Coronary artery (tissue), 2 donors: ENCODE results near the gene CFAP53.
"Not testable (repeated sequence)": the region's sequence is repeated elsewhere in the genome, so short reads cannot be mapped to it uniquely, and the experiment has no call there.

Experiments used
- DNase-seq: peaks from one replicate; pipeline ENCODE4 v3.0.0-alpha.2; 2017; ENCODE audit warnings: low spot score
- H3K27ac ChIP-seq, 2 donors: fragments of 200-600 bp; sonication (generic); one replicate each; pipeline ENCODE4 v1.5.1; 2016 to 2019
- H3K4me3 ChIP-seq: fragments of 200-600 bp; sonication (generic); 2 replicates; pipeline ENCODE4 v1.5.1; 2016; ENCODE audit warnings: mild to moderate bottlenecking, moderate library complexity
- TF ChIP-seq, protein P1 (sequence below): fragments of 200-600 bp; sonication (generic); IDR thresholded peaks from one replicate; pipeline ENCODE4 v1.5.1; 2019; ENCODE audit warnings: antibody characterized with exemption

The CFAP53 gene

DNA sequence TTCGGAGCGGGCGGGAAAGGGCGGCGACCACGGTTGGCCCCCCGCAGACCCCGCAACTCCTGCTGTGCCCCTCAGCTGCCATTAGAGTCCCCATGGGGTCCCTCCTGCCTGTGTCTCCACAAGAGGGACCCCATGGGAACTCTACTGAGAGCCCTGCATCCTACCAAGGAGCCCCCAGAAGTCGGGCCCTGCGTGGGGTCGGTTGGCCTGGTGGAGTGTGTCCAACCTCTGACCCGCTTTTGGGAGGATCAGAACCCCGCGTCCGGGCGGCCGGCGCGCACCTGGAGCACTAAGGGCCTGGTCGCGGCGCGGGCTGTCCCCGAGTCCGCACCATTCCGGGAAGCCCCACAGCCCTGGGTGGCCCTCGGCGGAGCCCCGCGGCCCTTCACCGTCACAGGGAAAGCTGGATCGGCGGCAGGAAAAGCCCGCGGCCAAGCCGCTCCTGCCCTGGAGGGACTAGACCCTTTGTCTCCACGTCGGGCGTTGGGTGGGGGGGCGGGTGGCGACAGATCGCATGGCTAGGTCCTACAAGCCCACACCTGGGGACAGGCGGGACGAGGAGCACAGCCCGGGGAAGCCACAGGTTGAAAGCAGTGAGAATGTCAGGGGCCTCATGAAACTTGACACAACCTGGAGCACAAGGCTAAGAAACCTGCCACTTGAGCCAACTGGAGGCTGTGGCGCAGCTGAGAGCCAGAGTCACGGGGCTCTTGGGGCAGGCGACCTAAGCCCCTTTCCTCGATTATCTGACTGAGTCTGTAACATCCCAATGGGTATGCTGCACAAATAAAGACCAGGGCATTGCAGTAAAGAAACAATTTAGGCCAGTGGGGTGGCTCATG is 32.4 kb upstream of the CFAP53 start:
- H3K27ac ChIP-seq: no peak overlapping the region
- DNase-seq: no peak

DNA sequence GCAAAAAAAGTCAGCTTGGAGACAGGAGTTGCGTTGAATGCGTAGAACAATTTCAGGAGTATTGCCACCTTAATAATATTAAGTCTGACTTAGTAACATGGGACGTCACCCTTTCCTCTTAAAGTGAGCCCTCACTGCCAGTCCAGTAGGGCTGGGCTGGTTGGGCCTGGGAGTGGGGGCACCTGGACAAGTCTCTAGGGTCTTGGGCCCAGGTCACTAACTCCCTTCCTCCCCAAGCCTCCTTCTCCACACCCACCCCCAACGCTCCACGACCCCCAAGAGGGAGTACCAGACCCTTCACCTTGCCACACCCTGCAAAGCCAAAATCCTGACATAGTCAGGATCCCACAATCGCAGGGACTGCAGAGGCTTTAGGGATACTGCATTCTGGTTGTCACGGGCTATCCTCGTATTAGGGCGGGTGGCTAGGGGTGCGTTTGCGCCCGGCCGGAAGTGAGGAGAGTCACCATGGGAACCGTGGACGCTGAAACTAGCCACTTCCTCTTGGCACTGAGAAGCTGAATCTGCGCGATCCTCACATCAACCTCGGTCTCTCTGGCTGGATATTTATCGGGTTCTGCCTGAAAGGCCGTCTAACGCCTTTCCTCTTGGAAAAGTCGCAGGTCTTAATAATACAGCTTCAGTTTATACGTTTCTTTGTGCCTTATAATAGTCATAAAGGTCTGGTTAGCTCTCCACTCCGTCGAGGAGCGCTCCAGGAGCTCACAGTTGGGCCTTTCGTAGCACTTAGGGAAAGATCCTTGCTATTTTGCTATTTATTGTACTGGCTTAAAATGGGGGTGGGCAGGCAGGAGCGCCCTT is 31.5 kb upstream of the CFAP53 start:
- peak overlapping the region in 1 of 2 donors; percentile 22 for H3K27ac ChIP-seq

More for the DNA sequence above, 32.4 kb upstream of the CFAP53 start:
- TF ChIP-seq, protein P1, sequence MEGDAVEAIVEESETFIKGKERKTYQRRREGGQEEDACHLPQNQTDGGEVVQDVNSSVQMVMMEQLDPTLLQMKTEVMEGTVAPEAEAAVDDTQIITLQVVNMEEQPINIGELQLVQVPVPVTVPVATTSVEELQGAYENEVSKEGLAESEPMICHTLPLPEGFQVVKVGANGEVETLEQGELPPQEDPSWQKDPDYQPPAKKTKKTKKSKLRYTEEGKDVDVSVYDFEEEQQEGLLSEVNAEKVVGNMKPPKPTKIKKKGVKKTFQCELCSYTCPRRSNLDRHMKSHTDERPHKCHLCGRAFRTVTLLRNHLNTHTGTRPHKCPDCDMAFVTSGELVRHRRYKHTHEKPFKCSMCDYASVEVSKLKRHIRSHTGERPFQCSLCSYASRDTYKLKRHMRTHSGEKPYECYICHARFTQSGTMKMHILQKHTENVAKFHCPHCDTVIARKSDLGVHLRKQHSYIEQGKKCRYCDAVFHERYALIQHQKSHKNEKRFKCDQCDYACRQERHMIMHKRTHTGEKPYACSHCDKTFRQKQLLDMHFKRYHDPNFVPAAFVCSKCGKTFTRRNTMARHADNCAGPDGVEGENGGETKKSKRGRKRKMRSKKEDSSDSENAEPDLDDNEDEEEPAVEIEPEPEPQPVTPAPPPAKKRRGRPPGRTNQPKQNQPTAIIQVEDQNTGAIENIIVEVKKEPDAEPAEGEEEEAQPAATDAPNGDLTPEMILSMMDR: no peak
- peak overlapping the region; percentile 72 for H3K4me3 ChIP-seq

DNA sequence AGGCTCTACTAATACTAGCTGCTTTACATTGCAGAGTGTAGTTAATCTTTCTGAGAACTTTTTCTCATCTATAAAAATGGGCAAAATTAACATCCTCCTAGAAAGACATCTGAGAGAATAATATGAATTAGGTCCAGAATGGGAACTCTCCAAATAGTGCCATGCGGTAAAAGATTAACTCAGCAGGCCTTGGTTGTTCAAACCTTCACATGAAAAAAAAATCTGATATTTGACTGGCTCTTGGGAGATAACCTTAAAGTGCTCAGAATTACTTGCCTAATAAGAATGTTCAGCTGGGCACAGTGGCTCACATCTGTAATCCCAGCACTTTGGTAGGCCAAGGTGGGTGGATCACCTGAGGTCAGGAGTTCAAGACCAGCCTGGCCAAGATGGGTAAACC is 26.7 kb upstream of the CFAP53 start:
- Histone ChIP-seq H3K27ac (no peak overlapping the region), H3K4me3 (no peak overlapping the region)
- TF ChIP-seq, protein P1: no peak
- no peak for DNase-seq

More for the DNA sequence above, 31.5 kb upstream of the CFAP53 start:
- H3K4me3 ChIP-seq: peak overlapping the region; percentile 72
- DNase-seq: no peak
- TF ChIP-seq, protein P1: no peak

DNA sequence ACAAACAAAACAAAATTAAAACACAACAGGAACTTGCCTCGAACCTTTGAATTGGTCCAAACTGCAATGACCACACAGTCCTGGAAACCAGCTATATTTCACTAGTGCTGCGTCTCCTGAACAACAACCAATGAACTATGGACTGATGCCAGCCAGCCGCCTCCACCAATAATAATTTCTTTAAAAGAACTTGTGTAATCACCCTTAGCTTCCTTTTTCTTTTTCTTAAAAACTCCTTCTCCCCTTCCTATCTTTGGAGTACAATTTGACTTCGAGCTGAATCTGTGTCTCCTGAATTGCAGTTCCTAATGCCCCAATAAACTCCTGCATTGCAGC is 22.8 kb upstream of the CFAP53 start:
- TF ChIP-seq, protein P1: no peak
- Histone ChIP-seq H3K4me3 (no peak overlapping the region), H3K27ac (no peak overlapping the region)
- DNase-seq: no peak

DNA sequence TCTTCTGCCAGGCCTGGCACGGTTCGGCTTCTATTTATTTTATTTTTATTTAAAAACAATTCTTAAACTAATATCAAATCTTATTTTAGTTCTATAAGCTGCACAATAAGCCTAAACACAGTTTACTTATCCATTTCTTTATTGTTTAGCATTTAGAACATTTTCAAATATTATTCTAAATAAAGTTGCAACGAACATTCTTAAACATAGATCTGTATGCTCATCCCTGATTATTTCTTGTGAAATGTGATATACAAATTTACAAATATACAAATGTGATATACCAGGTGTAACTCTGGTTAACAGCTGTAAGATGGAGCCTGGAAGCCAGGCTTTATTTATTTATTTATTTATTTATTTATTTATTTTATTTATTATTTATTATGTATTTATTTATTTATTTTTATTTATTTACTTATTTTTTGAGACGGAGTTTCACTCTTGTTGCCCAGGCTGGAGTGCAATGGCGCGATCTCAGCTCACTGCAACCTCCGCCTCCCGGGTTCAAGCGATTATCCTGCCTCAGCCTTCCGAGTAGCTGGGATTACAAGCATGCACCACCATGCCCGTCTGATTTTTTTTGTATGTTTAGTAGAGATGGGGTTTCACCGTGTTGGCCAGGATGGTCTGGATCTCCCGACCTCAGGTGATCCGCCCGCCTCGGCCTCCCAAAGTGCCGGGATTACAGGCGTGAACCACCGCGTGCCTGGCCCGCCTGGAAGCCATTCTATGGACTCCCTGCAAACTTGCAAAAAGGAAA is 22.2 kb upstream of the CFAP53 start:
- not testable (repeated sequence) for DNase-seq
- H3K27ac ChIP-seq: peak overlapping the region; percentile 81 to 93
- peak overlapping the region; percentile 77 for H3K4me3 ChIP-seq

DNA sequence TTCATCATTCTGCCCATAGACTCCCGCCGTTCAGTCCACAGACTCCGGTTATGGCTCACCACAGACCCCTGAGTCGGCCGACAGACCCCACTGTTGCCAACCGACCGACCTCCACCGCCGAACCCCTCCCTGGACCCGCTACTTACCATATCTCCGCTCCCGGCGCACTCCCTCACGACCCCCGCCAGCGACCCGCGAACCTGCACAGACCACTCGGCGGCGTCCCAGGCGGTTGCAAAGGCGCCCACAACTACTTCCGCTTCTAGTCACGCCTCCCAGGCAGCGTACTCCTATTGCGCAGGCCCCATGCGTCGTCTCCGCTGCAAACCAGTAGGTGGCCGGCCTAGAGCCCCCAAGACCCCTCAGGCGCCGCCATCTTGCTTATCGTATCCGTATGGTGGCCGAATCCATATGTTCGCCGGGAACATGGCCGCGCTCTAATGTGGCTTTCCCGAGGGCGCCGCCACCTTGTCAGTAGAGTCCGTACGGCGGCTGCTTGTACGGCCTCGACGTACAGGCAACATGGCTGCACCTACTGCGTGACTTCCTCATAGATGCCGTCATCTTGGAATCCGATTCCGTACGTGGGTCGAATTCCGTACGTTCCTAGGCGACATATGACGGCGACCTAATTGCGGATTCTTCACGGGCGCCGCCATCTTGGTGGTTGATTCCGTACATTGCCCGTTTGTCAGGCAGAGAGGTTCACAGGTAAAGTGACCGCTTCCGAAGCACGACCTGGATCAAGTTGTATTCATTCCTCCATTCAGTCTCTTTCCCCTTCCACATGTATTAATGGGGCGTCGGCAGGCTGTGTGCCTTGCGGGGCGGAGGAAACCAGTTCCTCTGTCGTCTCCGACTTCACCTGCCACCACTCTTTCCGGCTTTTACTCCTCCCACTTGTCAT is 21.4 kb upstream of the CFAP53 start, which contains the start of gene CXXC1:
Gene CXXC1, minus strand, starts transcription at position 252 of the 907 bp plus-strand sequence. Its CDS starts 103 bp downstream, at position 149.
- TF ChIP-seq, protein P1: no peak
- Histone ChIP-seq H3K4me3 (peak within 1 kb of the TSS; percentile 77), H3K27ac (peak within 1 kb of the TSS; percentile 81 to 93)
- peak; percentile 98 for DNase-seq
